Liver (tissue), 9 donors: ENCODE data around the gene HRH1. TPM values are rescaled to one million over a fixed set of nuclear protein-coding genes. Genes with fewer than 3 reads are reported as not detected.

Experiments
- DNase-seq: peaks from one replicate; pipeline ENCODE4 v3.0.0-alpha.2; 2017; ENCODE audit warnings: low spot score
- H3K27ac ChIP-seq, 2 donors: one replicate each; pipeline ENCODE4 v1.7.0; 2013; ENCODE audit warnings: inconsistent platforms in 2 of 2, low read length in 2 of 2, control low read depth in 1 of 2, low read depth in 1 of 2, mild to moderate bottlenecking in 1 of 2
- H3K27me3 ChIP-seq, 4 donors: one replicate each; pipeline versions ENCODE4 v1.6.1 to v1.7.0; 2013; ENCODE audit warnings: low read length in 3 of 4, inconsistent platforms in 1 of 4, mild to moderate bottlenecking in 1 of 4, moderate library complexity in 1 of 4; ENCODE audit not compliant: control insufficient read depth in 4 of 4, insufficient read depth in 4 of 4
- H3K36me3 ChIP-seq, 4 donors: one replicate each; pipeline versions ENCODE4 v1.6.1 to v1.7.0; 2013; ENCODE audit warnings: low read length in 3 of 4, mild to moderate bottlenecking in 3 of 4, low read depth in 1 of 4, moderate library complexity in 1 of 4; ENCODE audit not compliant: control insufficient read depth in 4 of 4, insufficient read depth in 3 of 4
- H3K4me1 ChIP-seq, 4 donors: one replicate each; pipeline versions ENCODE4 v1.6.1 to v1.7.0; 2013; ENCODE audit warnings: low read length in 3 of 4, mild to moderate bottlenecking in 3 of 4, moderate library complexity in 1 of 4; ENCODE audit not compliant: control insufficient read depth in 4 of 4, insufficient read depth in 4 of 4
- H3K4me3 ChIP-seq, 3 donors: one replicate each; pipeline versions ENCODE4 v1.6.1 to v1.7.0; 2013; ENCODE audit warnings: low read length in 3 of 3, control low read depth in 1 of 3, low read depth in 1 of 3, mild to moderate bottlenecking in 1 of 3
- H3K9ac ChIP-seq, 2 donors: one replicate each; pipeline ENCODE4 v1.7.0; 2013; ENCODE audit warnings: low read length in 2 of 2, mild to moderate bottlenecking in 2 of 2, moderate library complexity in 2 of 2, control low read depth in 1 of 2, low read depth in 1 of 2
- H3K9me3 ChIP-seq, 4 donors: one replicate each; pipeline versions ENCODE4 v1.6.1 to v1.7.0; 2013; ENCODE audit warnings: low read length in 3 of 4; ENCODE audit not compliant: control insufficient read depth in 4 of 4
- CTCF ChIP-seq: fragments of 150-350 bp; IDR thresholded peaks from 2 replicates; pipeline ENCODE4 v1.5.1; 2017; ENCODE audit warnings: improper control_type of control experiment, low read depth, low read length; ENCODE audit not compliant: missing input control
- EGR1 ChIP-seq, 2 donors: IDR thresholded peaks; 2 replicates each; pipeline ENCODE4 v1.6.1; 2016 to 2018; ENCODE audit warnings: antibody characterized with exemption in 2 of 2, low read depth in 2 of 2
- GABPA ChIP-seq, 2 donors: IDR thresholded peaks in 1 of 2; conservative IDR thresholded peaks in 1 of 2; 2 replicates each; pipeline ENCODE4 v1.6.1; 2016; ENCODE audit warnings: antibody characterized with exemption in 2 of 2, mild to moderate bottlenecking in 1 of 2, moderate library complexity in 1 of 2
- HNF4A ChIP-seq, 2 donors: conservative IDR thresholded peaks; 2 replicates each; pipeline ENCODE4 v1.6.1; 2016; ENCODE audit warnings: antibody characterized with exemption in 2 of 2, mild to moderate bottlenecking in 2 of 2
- MAX ChIP-seq: IDR thresholded peaks from 2 replicates; pipeline ENCODE4 v1.6.1; 2016; ENCODE audit warnings: antibody characterized with exemption
- NR2F2 ChIP-seq: IDR thresholded peaks from 2 replicates; pipeline ENCODE4 v1.6.1; 2016; ENCODE audit warnings: antibody characterized with exemption
- RAD21 ChIP-seq, 2 donors: IDR thresholded peaks; 2 replicates each; pipeline ENCODE4 v1.6.1; 2016; ENCODE audit warnings: antibody characterized with exemption in 2 of 2, mild to moderate bottlenecking in 2 of 2
- REST ChIP-seq: IDR thresholded peaks from 2 replicates; pipeline ENCODE4 v1.6.1; 2016; ENCODE audit warnings: antibody characterized with exemption, mild to moderate bottlenecking
- RXRA ChIP-seq, 2 donors: IDR thresholded peaks; 2 replicates each; pipeline ENCODE4 v1.6.1; 2017 to 2018; ENCODE audit warnings: antibody characterized with exemption in 2 of 2, mild to moderate bottlenecking in 1 of 2
- SP1 ChIP-seq: IDR thresholded peaks from 2 replicates; pipeline ENCODE4 v1.6.1; 2018; ENCODE audit warnings: antibody characterized with exemption, mild to moderate bottlenecking
- TAF1 ChIP-seq: conservative IDR thresholded peaks from 2 replicates; pipeline ENCODE4 v1.6.1; 2016; ENCODE audit warnings: antibody characterized with exemption, mild to moderate bottlenecking
- YY1 ChIP-seq: IDR thresholded peaks from 2 replicates; pipeline ENCODE4 v1.6.1; 2016; ENCODE audit warnings: antibody characterized with exemption, mild to moderate bottlenecking
- ZBTB33 ChIP-seq: IDR thresholded peaks from 2 replicates; pipeline ENCODE4 v1.6.1; 2016; ENCODE audit warnings: antibody characterized with exemption
- WGBS: extraction: QIAGEN DNeasy Blood & Tissue Kit; methylation state at CpG from one replicate; pipeline ENCODE4 v1.1.7; 2013; 5-methylcytosine and 5-hydroxymethylcytosine counted together
- polyA plus RNA-seq, 2 donors: library from polyadenylated mRNA; stranded (reverse) in 1 of 2; unstranded in 1 of 2; fragments of 200-250 nt in 1 of 2; fragments of >200 nt in 1 of 2; fragmentation: Nextera tagmentation in 1 of 2; extraction: Ambion mirVana in 1 of 2; gene quantifications; one replicate each; pipeline versions ENCODE4 v1.2.1 to v1.2.3, GENCODE V29; 2013 to 2015
- total RNA-seq, 2 donors: library from RNA; depleted of rRNA; stranded (reverse); fragments of >200 nt; gene quantifications; one replicate each; pipeline ENCODE4 v1.2.3, GENCODE V29; 2014
- donor health status: healthy.
- donor health status: healthy.
- donor health status: healthy.
- donor health status: healthy.
- donor health status: healthy.

Gene HRH1
- total and polyA plus RNA-seq, 4 donors: 0.07 to 1.3 (median 0.31) TPM

GRCh38 chr3:11238060-11238459 is 83.8 kb downstream of the HRH1 start (continued):
- TF ChIP-seq REST (no peak), GABPA (IDR thresholded peaks at IDR 0.05 in 1 of 2, conservative IDR thresholded peaks at IDR 0.05 in 1 of 2) (no peak), TAF1 (no peak), MAX (no peak), YY1 (no peak), EGR1 (IDR thresholded peaks at IDR 0.05; ENCODE audit: low read depth in 2 of 2) (no peak), HNF4A (conservative IDR thresholded peaks at IDR 0.05) (no peak), RXRA (IDR thresholded peaks at IDR 0.05) (no peak)

- WGBS: 64% methylated on average over 1 of the region's 1 CpG
Observed at GRCh38 chr3:11238880-11239279, 84.6 kb downstream of the HRH1 start.

More at GRCh38 chr3:11238880-11239279, 84.6 kb downstream of the HRH1 start:
- TF ChIP-seq EGR1 (IDR thresholded peaks at IDR 0.05; ENCODE audit: low read depth in 2 of 2): no peak
- TF ChIP-seq NR2F2: no peak
- TF ChIP-seq HNF4A (conservative IDR thresholded peaks at IDR 0.05): no peak
- TF ChIP-seq GABPA (IDR thresholded peaks at IDR 0.05 in 1 of 2, conservative IDR thresholded peaks at IDR 0.05 in 1 of 2): no peak
- no peak for TF ChIP-seq REST
- TF ChIP-seq YY1: no peak
- TF ChIP-seq CTCF: no peak
- no peak for TF ChIP-seq TAF1
- no peak for TF ChIP-seq SP1
- no peak for TF ChIP-seq RXRA (IDR thresholded peaks at IDR 0.05)
- TF ChIP-seq ZBTB33: no peak
- TF ChIP-seq MAX: no peak
- no peak for TF ChIP-seq RAD21 (IDR thresholded peaks at IDR 0.05)
- Histone ChIP-seq H3K9ac (no peak overlapping the region), H3K9me3 (no peaks in the 10 kb centered on the region), H3K4me1 (no peaks in the 10 kb centered on the region), H3K36me3 (no peaks in the 10 kb centered on the region), H3K27ac (no peak overlapping the region), H3K27me3 (peaks cover 0 to 2% (median 0%) of the 10 kb centered on the region in 4 donors), H3K4me3 (no peak overlapping the region)
- no peak for DNase-seq
